SIG-M5 treated with dmso at 0.1 percent for 504 hours (cell line): ENCODE results near the gene WDFY4.

Source experiments
- DNase-seq: peaks from one replicate; lab custom pipeline; 2025; ENCODE audit not compliant: unreplicated experiment; lab: John Stamatoyannopoulos, UW

Gene WDFY4

DNA sequence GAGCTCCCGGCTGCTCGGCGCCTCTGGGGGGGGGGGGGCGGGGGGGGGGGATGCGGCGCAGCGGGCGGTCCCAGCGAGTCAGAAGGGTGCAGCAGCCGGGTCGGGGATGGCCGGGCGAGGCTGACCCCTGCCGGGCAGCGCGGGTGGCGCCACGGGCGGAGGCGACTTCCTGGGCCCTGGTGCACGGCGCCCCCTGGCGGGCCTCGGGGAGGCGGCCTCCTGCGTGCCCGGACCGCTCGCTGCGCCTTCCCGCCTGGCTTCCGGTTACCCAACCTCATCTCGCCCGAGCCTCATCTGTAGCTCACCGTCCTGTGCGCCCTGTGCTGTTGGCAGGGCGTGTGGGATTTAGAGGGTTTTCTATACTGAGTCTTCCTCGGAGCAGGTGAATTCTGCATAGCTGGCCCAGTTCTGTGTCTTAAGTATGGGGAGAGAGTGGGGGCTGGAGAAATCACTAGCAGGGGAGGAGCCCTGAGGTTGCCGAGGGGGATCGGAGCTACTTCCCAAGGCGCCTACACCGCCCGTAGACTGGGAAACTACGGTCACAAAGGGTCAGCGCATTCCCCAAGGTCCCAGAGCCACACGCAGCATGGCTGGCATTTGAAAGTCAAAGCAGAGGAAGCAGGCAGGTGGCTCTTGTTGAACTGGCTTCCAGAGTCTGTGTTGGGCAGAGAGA, 28.3 kb upstream of the WDFY4 start:
- DNase-seq, result peak; percentile 71

DNA sequence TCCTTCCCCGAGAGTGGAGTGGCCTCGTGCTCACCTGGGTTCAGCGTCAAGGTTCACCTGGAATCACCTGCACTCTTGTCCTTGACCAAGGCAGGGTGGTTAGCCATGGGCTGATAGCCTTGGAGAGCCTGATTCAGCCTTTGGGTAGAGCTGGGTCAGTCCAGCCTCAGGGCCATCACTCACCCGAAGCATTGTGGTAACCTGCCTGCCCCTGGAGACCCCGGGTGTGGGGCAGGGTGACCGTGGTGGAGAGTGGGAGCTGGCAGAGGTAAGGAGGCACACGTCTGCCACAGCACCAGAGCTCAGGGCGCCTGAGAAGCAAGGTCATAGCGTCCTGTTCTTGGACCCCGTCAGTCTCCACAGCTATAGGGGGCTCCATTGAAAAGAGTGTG, 27.8 kb upstream of the WDFY4 start:
- DNase-seq, result no peak

DNA sequence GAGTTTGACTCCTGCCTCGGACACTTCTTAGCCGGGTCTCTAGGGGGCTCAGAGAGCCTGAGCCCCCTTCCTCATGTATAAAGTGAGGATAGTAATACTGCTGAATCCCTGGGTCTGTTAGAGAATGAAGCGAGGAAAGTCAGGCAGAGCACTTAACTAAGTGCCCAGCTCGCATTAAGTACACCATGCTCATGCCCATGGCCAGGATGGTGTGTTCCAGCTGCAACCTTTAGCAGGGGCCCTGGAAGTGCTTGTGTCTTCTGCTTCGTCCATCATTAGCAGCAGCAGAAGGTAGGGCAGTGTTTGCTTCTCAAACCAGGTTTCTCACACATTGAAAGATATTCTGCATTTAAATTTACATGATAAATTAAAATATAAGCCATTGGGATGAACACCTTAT, 27.3 kb upstream of the WDFY4 start:
- DNase-seq, result no peak

DNA sequence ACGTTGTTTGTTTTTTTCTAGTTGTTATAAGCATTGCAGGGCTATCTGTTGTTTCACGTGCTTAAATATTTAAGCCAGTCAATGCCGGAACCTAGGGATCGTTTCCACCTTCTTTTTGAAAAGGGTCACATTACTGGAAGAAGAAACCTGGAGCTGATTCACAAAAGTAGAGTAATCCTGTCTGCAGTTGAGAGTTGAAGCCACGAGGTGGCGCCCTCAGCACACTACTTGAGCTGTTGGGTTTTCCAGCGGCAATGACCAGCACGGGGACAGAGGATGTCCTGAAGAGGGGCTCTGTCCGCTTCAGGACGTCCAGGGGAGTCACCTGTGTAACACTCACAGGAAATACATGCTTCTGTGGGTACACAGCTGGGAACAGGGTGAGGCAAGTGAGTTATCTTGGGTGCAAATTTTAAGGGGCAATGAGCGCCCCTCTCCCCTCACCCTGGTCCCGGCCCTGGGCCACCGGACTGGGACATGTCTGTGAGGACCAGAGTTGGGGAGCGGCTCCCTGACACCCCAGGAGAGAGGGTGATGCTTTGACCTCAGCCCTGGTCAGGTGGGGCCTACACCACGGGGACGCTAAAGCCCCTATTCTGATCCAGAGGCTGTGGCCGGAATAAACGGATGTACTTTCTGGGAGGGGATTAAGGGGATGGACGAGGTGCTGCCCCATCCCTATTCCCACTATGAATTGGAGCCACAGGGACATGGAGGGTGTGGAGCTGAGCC, 26.3 kb upstream of the WDFY4 start:
- peak; percentile 47 for DNase-seq

DNA sequence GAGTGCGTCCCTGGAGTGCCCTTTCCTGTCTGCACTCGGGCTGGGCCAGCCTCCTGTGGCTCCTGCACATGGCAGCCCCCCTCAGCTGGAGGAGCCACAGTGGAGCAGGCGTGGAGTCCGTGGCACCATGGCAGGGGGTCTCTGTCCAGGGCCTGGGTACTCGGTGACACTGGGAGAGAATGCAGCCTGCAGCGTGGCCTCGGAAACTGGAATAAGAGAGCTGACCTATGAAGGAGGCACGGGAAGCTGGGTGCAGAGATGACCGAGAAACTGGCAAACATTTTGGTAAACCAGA, 25.8 kb upstream of the WDFY4 start:
- no peak for DNase-seq

DNA sequence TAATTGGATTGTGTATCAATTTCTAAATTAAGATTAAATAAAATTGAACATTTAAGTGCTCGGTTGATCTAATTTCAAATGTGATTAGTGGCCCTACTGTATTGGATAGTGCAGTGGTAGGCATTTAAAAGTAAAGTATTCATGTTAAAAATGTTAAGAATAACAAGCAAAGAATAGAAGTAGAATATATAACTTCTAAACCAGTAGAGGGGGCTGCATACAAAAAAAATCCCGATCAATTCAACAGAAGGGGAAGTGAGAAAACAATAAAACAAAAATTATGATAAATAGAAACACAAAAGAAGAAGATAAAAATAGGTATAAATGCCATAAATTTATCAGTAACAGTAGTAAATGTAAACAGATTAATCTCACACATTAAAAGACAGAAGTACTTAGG, 24.9 kb upstream of the WDFY4 start:
- DNase-seq, result peak; percentile 63

DNA sequence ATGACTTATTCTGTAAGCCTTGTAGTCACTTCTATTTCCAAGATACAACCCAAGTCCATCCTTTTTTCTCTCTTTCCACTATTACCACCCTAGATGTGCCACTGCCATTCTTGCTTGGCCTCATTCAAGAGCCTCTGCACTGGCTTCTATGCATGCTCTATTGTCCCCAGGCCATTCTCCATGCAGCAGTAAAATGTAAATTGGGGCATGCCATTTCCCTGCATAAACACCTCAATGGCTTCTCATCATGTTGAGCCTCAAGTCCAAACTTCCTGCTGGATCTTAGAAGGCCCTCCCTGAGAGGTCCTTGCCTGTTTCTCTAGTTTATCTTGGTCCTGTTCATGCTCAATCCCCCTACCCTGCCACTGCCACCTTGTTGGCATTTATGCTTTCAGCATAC, 23.2 kb upstream of the WDFY4 start:
- DNase-seq, result no peak

DNA sequence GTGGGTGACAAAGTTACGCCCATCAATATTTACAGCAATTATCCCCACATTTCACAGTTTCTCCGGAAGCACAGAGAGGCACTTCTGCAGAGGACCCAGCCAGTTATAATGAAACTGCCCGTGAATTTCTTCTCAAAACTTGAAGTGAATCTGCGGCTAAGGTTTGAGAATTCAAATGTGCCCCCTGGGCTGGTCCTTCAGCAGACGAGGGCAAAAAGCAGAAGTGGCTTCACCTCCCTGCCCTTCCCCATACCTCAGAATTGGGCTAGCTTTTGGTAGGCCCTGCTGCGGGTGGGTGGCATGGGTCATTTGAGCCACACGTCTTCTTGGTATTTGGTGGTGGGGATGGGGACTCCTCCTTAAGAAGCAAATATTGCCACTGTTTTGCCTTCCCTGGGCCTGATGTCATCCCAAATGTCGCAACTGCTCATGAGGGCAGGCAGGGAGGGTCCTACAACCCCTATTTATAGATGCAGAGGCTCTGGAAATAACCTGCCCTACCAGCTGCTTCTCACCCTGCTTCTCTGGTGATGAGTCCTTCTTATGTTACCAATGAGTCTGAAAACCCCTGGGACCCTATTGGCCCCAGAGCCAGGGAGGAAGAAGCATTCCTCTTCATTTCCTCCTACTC, 16.6 kb upstream of the WDFY4 start:
- DNase-seq, result peak; percentile 87

DNA sequence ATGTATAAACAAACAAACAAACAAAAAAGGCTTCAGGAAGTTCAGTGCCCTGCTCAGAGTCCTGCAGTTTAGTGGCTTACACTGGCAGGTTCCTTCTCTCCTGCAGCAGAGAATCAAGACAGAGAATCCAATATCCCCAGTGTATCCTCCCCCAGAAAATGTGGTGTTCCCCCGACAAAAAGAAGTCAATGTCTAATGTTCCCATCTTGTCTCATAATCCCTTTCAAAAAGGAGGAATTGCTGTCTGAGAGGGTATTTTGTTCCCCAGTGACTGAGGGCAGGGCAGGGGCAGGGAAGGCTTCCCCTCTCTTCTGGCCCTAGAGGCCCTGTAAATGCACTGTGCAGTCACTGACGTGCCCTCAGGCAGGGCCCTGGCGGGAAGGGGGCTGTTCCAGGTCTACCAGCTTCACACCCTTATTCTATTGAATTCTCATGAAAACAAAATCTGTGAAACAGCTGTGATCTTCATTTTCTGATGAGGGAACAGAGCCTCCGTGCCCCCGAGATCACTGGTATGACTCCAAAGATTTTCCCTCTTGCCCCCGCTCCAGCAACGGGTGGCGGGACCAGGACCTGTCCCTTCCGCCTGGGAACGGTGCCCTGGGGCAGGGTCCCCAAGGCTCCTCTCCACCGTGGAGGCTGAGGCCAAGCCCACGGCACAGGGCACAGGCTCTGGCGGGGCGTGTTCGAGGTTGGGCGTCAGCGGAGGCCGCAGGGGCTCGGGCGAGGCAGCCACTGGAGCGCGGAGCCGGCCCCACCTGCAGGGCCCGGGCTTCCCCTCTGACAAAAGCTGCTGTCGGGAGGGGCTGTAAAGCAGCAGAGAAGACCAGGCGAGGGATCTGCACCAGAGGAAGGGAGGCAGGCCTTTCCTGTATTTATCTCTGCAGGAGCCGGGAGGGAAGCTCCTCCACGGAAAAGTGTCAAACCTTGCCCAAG, 13.4 kb upstream of the WDFY4 start:
- no peak for DNase-seq

DNA sequence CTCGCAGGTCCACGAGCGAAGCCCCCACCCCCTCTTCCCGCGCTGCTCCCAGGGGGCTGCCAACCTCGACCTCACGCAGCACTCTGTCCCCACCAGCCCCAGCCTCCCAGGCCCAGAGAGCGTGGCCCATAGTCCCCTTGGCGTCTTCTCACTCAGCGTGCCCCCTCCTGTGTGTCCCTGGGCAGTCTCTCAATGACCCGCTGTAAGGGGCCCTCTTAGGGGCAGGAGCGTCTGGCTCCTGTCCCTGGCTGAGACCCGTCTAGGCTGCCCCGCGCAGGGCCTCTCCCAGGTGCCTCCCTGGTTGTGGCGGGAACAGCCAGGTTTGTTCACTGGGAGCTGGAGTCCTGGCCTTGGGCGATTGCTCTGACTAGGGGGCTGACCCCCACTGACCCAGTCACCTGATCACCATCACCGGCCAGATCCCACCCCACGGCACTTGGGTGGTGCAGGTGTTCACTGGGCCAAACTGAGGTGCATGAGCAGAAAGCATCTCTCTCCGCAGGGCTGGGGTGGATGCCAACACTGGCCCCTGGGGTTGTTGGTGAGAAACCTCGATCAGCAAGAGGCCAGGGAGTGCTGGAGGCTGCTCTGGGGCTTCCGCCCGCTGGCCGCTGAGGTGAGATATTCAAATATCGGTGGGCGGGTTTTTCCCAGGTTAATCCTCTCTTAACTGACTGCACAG, 12.6 kb upstream of the WDFY4 start:
- DNase-seq, result no peak

DNA sequence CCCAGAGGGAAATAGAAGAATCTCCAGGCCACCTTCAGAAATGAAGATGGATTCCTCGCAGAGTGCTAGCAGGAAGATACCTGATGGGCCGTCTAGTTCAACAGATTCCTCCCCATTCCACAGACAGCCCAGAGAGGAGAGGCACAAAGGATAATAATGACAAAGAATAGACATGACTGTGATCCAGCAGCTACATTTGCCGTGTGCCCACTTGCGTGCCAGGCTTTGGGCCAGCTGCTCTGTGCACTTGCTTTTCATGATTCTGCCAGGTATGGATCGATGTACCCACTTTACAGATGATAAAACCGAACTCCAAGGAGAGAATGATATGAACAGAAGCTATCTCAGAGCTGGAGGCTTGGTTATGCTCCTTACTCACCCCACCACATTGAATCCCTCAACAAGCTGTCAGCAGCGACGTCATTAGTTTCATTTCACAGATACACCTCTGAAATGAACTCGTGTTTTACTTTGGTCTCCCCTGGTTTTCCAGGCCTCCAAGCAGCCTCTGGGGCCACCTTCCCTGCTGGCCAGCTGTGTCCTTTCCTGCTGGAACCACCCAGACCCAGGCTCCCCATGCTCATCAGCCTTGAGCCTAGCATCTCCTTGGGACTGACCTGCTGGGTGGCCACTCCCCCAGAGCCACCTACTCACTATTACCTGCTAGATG, 11.9 kb upstream of the WDFY4 start:
- no peak for DNase-seq

DNA sequence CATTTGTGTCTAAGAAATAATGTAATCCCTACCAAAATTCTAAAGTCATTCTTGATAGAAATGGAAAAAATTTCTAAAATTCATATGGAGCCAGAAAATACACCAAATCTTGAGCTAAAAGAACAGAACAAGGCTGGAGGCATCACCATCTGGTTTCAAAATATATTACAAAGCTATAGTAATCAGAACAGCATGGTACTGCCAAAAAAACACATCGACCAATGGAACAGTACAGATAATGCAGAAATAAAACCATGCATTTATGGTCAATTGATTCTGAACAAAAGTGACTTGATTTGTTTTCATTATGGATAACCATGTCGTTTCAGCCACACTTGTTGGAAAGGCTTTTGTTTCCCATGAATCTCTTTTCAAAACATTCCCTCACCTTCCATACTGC, 7.0 kb upstream of the WDFY4 start:
- no peak for DNase-seq

DNA sequence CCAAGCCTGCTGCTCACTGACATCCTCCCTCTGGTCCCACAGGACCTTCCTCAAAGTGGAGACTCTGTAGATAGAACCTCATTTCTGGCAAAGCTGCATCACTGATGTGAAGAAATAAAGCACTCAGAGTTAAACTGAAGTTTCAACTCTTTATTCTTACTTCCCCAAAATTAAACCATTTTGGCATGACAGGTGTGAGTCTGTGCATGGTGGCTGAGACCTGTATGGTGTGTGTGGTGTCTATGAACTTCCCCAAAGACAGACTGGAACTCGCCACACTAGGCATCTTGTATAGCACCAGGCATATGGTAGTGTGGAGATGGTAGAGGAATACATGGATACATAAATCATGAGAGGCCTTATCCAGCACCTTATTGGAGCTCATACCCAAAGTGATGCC, 6.6 kb upstream of the WDFY4 start:
- no peak for DNase-seq

DNA sequence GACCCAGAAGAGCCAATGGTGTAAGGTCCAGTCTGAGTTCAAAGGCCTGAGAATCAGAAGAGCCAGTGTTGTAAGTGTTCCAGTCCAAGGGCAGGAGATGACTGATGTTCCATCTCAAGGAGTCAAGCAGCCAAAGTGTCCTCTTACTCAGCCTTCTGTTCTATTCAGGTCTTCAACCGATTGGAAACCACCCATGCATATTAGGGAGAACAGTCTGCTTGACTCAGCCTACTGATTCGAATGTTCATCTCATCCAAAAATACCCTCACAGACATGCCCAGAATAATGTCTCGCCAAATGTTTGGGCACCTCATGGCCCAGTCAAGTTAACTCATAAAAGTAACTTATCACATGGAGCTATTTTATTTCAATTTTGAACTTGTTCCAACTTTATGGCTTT, 2.9 kb upstream of the WDFY4 start:
- DNase-seq, result no peak

DNA sequence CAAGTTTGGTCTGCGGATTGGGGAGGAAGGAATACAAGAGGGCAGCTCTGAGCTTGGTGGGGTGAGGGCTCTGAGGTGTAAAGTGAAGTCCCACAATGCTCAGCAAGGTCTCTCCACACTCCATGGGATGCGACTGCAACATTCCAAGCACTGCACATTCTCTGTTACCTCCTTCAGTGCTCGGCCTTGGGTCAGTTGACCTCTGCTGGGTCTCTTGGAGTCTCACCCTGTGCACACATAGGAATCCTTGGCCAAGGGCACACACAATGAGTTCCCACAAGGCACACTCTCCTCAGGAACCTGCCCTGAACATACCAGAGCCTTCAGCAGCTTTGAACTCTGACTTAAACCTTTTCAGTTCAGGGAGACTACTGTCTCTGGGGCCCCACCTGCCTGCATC, 2.4 kb upstream of the WDFY4 start:
- DNase-seq, result no peak

DNA sequence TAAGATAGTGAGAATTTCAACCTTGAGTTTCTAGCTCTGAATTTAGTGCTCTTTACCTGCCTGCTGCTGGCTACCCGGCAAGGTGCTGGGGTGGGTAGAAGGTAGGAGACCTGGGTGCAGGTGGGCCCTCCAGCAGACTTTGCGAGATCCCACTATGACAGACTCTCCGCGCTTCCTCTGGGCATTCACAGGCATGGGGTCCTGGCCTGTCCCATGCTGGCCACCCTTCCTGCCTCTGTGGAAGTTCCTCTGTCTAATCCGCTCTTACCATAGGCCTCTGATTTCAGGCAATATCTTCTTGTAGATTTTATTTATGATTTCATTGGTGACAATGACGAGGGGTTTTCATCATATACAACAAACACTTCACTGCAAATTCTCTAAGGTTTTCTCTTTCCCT, 1.2 kb upstream of the WDFY4 start:
- DNase-seq, result no peak

DNA sequence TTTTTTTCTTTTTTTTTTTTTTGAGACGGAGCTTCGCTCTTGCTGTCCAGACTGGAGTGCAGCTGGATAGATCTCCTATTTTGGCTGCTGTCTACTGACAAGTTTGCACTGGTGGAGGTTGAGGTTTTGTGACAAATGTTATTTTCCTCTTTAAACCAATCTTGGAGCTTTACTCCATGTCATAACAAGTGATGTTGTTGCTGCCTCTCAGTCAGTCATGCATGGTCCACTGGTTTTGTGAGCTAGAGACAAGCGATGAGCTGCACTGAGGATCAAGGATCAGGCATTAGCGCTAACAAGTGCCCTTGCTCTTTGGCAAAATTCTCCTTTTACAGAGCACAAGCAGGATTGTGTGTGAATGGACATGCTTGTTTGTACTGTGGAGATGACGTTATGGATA, 805 bp upstream of the WDFY4 start:
- no peak for DNase-seq

DNA sequence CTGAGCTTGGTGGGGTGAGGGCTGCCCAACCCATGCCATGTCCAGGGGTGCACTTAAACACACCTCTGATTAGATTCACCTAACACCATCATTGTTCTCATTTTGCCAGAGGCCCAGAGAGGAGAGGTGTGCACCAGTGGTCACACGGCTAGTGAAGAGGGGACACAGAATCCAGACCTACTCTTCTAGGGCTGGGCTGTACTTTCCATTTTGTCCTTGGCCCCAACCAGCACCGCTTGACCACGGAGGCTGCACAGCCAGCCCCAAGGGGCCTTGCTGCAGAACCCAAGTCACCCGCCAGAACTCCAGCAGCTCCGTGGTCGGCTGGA, 246 bp upstream of the WDFY4 start:
- no peak for DNase-seq

DNA sequence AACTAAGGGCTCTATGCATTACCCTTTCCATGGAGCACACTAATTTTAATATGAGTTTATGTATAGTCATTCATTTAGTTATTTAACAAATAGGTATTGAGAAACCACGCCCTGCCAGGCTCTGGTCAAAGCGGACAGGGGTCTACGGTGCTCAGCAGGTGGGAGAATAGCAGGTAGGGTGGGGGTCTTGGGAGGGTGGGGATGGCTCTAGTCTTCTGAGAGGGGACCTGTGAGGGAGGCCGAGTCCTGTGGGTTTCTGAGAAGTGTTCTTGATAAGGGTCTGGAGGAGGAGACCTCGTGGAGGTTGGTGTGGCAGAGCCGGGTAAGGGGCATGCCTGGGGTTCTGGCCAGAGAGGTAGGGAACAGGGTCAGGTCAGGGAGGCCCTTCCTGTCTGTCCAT, 1.1 kb downstream of the WDFY4 start:
- no peak for DNase-seq

DNA sequence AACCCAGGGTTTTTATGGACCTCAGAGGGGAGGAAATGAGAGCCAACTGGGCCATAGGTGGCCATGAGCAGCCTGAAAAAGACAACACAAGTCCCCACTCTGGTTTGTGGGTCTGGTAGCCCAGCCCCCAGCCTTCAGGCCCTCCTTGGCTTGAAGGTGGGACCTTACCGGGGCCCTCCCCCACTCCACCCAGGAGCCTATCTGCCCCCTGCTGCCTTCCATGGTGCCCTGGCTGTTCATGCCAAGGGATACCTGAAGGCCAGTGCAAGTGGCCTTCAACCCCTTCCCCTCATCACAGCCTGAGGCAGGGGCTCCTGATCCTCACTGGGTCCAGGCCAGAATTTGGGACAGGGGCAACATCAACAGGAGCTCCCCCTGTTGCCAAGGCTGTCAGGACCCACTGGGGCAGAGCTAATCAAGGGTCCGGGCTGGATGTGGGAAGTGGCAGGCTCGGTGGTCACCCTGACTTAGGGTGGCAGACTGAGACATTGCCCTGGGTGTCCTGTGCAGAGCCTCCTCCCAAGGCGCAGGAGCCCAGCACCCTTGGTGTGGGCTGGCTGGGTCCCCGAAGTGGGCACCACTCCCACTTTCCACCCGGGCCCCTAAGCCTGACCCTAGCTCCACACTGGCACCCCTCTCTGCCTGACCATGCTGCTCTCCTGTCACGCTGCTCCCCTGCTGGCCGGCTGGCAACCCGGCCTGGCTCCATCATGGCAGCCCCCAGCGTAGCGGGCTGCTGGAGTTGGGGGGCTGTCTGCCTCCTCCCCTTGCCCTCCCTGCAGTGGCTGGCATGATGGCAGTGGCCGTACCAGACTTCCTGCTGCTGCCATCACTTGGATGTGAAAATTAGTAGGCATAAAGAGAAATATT, 6.4 kb downstream of the WDFY4 start:
- DNase-seq, result no peak
